GM12878 (cell line): Measurements from ENCODE around the gene AP3D1. TPM values are rescaled to one million over a fixed set of nuclear protein-coding genes. Genes with fewer than 3 reads are reported as not detected.

ENCODE experiments used
- BCL11A ChIP-seq: IDR thresholded peaks from 2 replicates; pipeline ENCODE4 v1.6.1; 2011; ENCODE audit warnings: low read depth, low read length
- CREB1 ChIP-seq: IDR thresholded peaks from 2 replicates; pipeline ENCODE4 v1.6.1; 2012; ENCODE audit warnings: low read depth, mild to moderate bottlenecking, inconsistent platforms
- IKZF1 ChIP-seq: fragments of 450-650 bp; conservative IDR thresholded peaks from 2 replicates; pipeline ENCODE4 v1.6.1; 2017; ENCODE audit warnings: antibody characterized with exemption, mild to moderate bottlenecking
- NR2F1 ChIP-seq: fragments of 450-650 bp; conservative IDR thresholded peaks from 2 replicates; pipeline ENCODE4 v1.6.1; 2017; ENCODE audit warnings: mild to moderate bottlenecking
- PML ChIP-seq: IDR thresholded peaks from 2 replicates; pipeline ENCODE4 v1.6.1; 2012; ENCODE audit warnings: low read length, inconsistent platforms
- RFX5 ChIP-seq: IDR thresholded peaks from 2 replicates; pipeline ENCODE4 v1.6.1; 2011; ENCODE audit warnings: low read depth, low read length, improper control_type of control experiment
- SIN3A ChIP-seq: IDR thresholded peaks from 2 replicates; pipeline ENCODE4 v1.6.1; 2012; ENCODE audit warnings: low read depth, low read length, improper control_type of control experiment
- SIX5 ChIP-seq: IDR thresholded peaks from 2 replicates; pipeline ENCODE4 v1.6.1; 2011; ENCODE audit warnings: mild to moderate bottlenecking, low read depth, low read length, moderate library complexity; ENCODE audit not compliant: severe bottlenecking
- SMAD1 ChIP-seq: fragments of 450-650 bp; IDR thresholded peaks from 2 replicates; pipeline ENCODE4 v1.6.1; 2018; ENCODE audit warnings: mild to moderate bottlenecking, low read depth; ENCODE audit not compliant: partially characterized antibody
- SMAD5 ChIP-seq: IDR thresholded peaks from 2 replicates; pipeline ENCODE4 v1.6.1; 2016; ENCODE audit warnings: antibody characterized with exemption, low read depth
- SPI1 ChIP-seq: IDR thresholded peaks from 2 replicates; pipeline ENCODE4 v1.6.1; 2011; ENCODE audit warnings: low read depth, mild to moderate bottlenecking, low read length, moderate library complexity, borderline replicate concordance; ENCODE audit not compliant: insufficient read depth
- SREBF2 ChIP-seq: IDR thresholded peaks from 2 replicates; pipeline ENCODE4 v1.6.1; 2012; ENCODE audit warnings: mild to moderate bottlenecking, low read length
- SRF ChIP-seq, 2 experiments: IDR thresholded peaks; 2 replicates each; pipeline ENCODE4 v1.6.1; 2011; ENCODE audit warnings: low read depth in 2 of 2, low read length in 2 of 2, mild to moderate bottlenecking in 1 of 2, moderate library complexity in 1 of 2
- TCF12 ChIP-seq: IDR thresholded peaks from 2 replicates; pipeline ENCODE4 v1.6.1; 2011; ENCODE audit warnings: low read depth, mild to moderate bottlenecking, low read length
- ZZZ3 ChIP-seq: IDR thresholded peaks from 2 replicates; pipeline ENCODE4 v1.6.1; 2011; ENCODE audit warnings: low read depth; ENCODE audit not compliant: control insufficient read depth, insufficient read length
- polyA plus RNA-seq, 11 experiments: library from polyadenylated mRNA; depleted of rRNA in 4 of 11; unstranded in 6 of 11; stranded (reverse) in 5 of 11; fragments of >200 nt; fragmentation: Nextera tagmentation in 4 of 11; fragmentation: Illumina TruSeq in 1 of 11; extraction: Ambion mirVana in 4 of 11; extraction: Trizol in 1 of 11; gene quantifications; 1 replicate in 1 of 11; 2 replicates in 10 of 11; pipeline versions ENCODE4 v1.2.1 to v1.2.3, GENCODE V29; 2011 to 2016; ENCODE audit warnings: inconsistent platforms in 2 of 11, missing spikeins in 2 of 11, low read depth in 1 of 11
- total RNA-seq, 4 experiments: library from RNA; depleted of rRNA in 3 of 4; stranded (reverse); fragments of >200 nt in 3 of 4; fragmentation: Illumina TruSeq in 1 of 4; extraction: Trizol in 1 of 4; gene quantifications; 2 replicates each; pipeline versions ENCODE4 v1.2.1 to v1.2.3, GENCODE V29; 2013 to 2021
- TF ChIP-seq, protein P1 (sequence below): fragments of 450-650 bp; IDR thresholded peaks from 2 replicates; pipeline ENCODE4 v1.6.1; 2017; ENCODE audit warnings: borderline replicate concordance
- TF ChIP-seq, protein P2 (sequence below): IDR thresholded peaks from 2 replicates; pipeline ENCODE4 v1.6.1; 2012; ENCODE audit warnings: improper control_type of control experiment, low read depth, low read length; ENCODE audit not compliant: insufficient replicate concordance
- TF ChIP-seq, protein P3 (sequence below): IDR thresholded peaks from 2 replicates; pipeline ENCODE4 v1.6.1; 2011; ENCODE audit warnings: borderline replicate concordance, low read depth, mild to moderate bottlenecking, moderate library complexity, low read length; ENCODE audit not compliant: insufficient read depth, poor library complexity, severe bottlenecking
- TF ChIP-seq, protein P4 (sequence below): fragments of 450-650 bp; IDR thresholded peaks from 2 replicates; pipeline ENCODE4 v1.6.1; 2016; ENCODE audit warnings: mild to moderate bottlenecking
- TF ChIP-seq, protein P5 (sequence below): IDR thresholded peaks from 2 replicates; pipeline ENCODE4 v1.6.1; 2011; ENCODE audit warnings: borderline replicate concordance, low read depth, mild to moderate bottlenecking, moderate library complexity, mixed read lengths, low read length; ENCODE audit not compliant: insufficient read depth; ENCODE audit errors: extremely low read length

The AP3D1 gene
- total and polyA plus RNA-seq, 10 of the 15 experiments (the other 5 are each of a cell fraction or from before 2014, with no cell fraction given): 1.5 to 108 (median 59.1) TPM

DNA sequence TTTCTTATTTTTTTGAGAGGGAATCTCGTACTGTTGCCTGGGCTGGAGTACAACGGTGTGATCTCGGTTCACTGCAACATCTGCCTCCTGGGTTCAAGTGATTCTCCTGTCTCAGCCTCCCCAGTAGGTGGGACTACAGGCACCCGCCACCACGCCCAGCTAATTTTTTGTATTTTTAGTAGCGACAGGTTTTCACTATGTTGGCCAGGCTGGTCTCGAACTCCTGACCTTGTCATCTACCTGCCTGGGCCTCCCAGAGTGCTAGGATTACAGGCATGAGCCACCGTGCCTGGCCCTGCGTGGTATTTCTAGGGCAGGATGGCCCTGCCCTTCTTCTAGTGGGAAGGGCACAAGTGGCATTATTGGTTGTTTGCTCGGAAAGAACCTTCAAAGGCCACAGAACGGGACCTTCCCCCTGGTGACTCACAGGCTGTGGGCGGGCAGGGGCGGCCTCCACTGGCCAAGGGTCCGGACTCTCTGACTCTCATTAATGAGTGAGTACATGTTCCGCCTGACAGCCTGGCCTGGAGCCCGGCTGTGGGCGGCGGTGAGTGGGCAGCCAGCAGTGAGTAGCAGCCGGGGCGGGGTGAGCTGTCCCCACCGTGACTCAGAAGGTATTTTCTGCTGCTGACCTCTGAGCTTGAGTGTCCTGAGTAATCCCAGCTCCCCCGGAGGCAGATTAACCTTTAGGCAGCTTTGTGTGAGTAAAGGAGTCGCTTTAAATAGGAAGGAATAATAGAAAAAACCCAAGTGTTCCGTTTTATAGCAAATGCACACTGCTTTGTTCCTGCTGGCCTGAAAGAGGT lies 17.5 kb upstream of the AP3D1 start (continued):
- TF ChIP-seq, protein P1, sequence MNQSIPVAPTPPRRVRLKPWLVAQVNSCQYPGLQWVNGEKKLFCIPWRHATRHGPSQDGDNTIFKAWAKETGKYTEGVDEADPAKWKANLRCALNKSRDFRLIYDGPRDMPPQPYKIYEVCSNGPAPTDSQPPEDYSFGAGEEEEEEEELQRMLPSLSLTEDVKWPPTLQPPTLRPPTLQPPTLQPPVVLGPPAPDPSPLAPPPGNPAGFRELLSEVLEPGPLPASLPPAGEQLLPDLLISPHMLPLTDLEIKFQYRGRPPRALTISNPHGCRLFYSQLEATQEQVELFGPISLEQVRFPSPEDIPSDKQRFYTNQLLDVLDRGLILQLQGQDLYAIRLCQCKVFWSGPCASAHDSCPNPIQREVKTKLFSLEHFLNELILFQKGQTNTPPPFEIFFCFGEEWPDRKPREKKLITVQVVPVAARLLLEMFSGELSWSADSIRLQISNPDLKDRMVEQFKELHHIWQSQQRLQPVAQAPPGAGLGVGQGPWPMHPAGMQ: 0 out of 2 replicates have a peak, but pooled peaks have one; percentile 4
- TF ChIP-seq, protein P2, sequence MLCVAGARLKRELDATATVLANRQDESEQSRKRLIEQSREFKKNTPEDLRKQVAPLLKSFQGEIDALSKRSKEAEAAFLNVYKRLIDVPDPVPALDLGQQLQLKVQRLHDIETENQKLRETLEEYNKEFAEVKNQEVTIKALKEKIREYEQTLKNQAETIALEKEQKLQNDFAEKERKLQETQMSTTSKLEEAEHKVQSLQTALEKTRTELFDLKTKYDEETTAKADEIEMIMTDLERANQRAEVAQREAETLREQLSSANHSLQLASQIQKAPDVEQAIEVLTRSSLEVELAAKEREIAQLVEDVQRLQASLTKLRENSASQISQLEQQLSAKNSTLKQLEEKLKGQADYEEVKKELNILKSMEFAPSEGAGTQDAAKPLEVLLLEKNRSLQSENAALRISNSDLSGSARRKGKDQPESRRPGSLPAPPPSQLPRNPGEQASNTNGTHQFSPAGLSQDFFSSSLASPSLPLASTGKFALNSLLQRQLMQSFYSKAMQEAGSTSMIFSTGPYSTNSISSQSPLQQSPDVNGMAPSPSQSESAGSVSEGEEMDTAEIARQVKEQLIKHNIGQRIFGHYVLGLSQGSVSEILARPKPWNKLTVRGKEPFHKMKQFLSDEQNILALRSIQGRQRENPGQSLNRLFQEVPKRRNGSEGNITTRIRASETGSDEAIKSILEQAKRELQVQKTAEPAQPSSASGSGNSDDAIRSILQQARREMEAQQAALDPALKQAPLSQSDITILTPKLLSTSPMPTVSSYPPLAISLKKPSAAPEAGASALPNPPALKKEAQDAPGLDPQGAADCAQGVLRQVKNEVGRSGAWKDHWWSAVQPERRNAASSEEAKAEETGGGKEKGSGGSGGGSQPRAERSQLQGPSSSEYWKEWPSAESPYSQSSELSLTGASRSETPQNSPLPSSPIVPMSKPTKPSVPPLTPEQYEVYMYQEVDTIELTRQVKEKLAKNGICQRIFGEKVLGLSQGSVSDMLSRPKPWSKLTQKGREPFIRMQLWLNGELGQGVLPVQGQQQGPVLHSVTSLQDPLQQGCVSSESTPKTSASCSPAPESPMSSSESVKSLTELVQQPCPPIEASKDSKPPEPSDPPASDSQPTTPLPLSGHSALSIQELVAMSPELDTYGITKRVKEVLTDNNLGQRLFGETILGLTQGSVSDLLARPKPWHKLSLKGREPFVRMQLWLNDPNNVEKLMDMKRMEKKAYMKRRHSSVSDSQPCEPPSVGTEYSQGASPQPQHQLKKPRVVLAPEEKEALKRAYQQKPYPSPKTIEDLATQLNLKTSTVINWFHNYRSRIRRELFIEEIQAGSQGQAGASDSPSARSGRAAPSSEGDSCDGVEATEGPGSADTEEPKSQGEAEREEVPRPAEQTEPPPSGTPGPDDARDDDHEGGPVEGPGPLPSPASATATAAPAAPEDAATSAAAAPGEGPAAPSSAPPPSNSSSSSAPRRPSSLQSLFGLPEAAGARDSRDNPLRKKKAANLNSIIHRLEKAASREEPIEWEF: no peak
- no peak for TF ChIP-seq RFX5
- no peak; a peak in 1 of 4 replicates for TF ChIP-seq SRF (IDR thresholded peaks at IDR 0.05; ENCODE audit: low read depth in 2 of 2, low read length in 2 of 2)
- TF ChIP-seq CREB1: peak; percentile 65; the same call in 1 of the 2 replicates
- no peak; the same call in 1 of the 2 replicates for TF ChIP-seq SIN3A
- TF ChIP-seq SIX5: no peak
- 0 out of 2 replicates have a peak, but pooled peaks have one; percentile 31 for TF ChIP-seq SMAD5
- no peak for TF ChIP-seq SPI1
- TF ChIP-seq, protein P3, sequence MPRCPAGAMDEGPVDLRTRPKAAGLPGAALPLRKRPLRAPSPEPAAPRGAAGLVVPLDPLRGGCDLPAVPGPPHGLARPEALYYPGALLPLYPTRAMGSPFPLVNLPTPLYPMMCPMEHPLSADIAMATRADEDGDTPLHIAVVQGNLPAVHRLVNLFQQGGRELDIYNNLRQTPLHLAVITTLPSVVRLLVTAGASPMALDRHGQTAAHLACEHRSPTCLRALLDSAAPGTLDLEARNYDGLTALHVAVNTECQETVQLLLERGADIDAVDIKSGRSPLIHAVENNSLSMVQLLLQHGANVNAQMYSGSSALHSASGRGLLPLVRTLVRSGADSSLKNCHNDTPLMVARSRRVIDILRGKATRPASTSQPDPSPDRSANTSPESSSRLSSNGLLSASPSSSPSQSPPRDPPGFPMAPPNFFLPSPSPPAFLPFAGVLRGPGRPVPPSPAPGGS: peak; percentile 76
- TF ChIP-seq PML: no peak
- 0 out of 2 replicates have a peak, but pooled peaks have one; percentile 64 for TF ChIP-seq TCF12
- TF ChIP-seq SMAD1: peak; percentile 80
- TF ChIP-seq BCL11A: peak; percentile 85
- peak; percentile 86 for TF ChIP-seq IKZF1
- TF ChIP-seq, protein P4, sequence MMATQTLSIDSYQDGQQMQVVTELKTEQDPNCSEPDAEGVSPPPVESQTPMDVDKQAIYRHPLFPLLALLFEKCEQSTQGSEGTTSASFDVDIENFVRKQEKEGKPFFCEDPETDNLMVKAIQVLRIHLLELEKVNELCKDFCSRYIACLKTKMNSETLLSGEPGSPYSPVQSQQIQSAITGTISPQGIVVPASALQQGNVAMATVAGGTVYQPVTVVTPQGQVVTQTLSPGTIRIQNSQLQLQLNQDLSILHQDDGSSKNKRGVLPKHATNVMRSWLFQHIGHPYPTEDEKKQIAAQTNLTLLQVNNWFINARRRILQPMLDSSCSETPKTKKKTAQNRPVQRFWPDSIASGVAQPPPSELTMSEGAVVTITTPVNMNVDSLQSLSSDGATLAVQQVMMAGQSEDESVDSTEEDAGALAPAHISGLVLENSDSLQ: peak; percentile 86
- TF ChIP-seq NR2F1: peak; percentile 98
- TF ChIP-seq, protein P5, sequence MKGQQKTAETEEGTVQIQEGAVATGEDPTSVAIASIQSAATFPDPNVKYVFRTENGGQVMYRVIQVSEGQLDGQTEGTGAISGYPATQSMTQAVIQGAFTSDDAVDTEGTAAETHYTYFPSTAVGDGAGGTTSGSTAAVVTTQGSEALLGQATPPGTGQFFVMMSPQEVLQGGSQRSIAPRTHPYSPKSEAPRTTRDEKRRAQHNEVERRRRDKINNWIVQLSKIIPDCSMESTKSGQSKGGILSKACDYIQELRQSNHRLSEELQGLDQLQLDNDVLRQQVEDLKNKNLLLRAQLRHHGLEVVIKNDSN: no peak
- TF ChIP-seq ZZZ3: no peak
- TF ChIP-seq SREBF2: no peak
